ENCODE results near the gene CACNA1G. TPM values are rescaled to one million over a fixed set of nuclear protein-coding genes. Genes with fewer than 3 reads are reported as not detected.

The CACNA1G gene
- total RNA-seq, 4 donors from 2014 or later = 0.15 to 0.94 (median 0.16) TPM; not detected in 1

- no peak for TF ChIP-seq POLR2AphosphoS5 (IDR thresholded peaks at IDR 0.05)
- no peak for TF ChIP-seq POLR2A (IDR thresholded peaks at IDR 0.05)
- TF ChIP-seq CTCF (IDR thresholded peaks at IDR 0.05) = no peak
- no peak for TF ChIP-seq EP300 (IDR thresholded peaks at IDR 0.05)
- 74 to 86% methylated on average over 4 to 5 of the region's 15 CpGs for WGBS, 2 donors (ENCODE audit: low coverage in 1 of 2)
- ATAC-seq = no peak
- H3K27ac ChIP-seq = no peak overlapping the region
- peaks cover 11% of the 10 kb centered on the region for H3K27me3 ChIP-seq
- H3K36me3 ChIP-seq = no peaks in the 10 kb centered on the region
- peaks cover 0 to 29% (median 10%) of the 10 kb centered on the region in 3 donors for H3K4me1 ChIP-seq
- no peak overlapping the region for H3K4me3 ChIP-seq
- no peaks in the 10 kb centered on the region for H3K9me3 ChIP-seq
These were observed 81.7 kb downstream of the CACNA1G start for GRCh38 chr17:50642071-50642721.

GRCh38 chr17:50642722-50643656, 82.5 kb downstream of the CACNA1G start:
- peaks cover 0 to 29% (median 10%) of the 10 kb centered on the region in 3 donors for H3K4me1 ChIP-seq
- no peak overlapping the region for H3K4me3 ChIP-seq
- H3K27ac ChIP-seq = no peak overlapping the region
- 100% methylated on average over 1 of the region's 10 CpGs; no CpG with 5 or more reads in 1 of the 2 donors for WGBS, 2 donors (ENCODE audit: low coverage in 1 of 2)
- H3K36me3 ChIP-seq = no peaks in the 10 kb centered on the region
- peaks cover 3% of the 10 kb centered on the region for H3K27me3 ChIP-seq
- no peak for TF ChIP-seq POLR2A (IDR thresholded peaks at IDR 0.05)
- no peaks in the 10 kb centered on the region for H3K9me3 ChIP-seq
- ATAC-seq = no peak

DNA sequence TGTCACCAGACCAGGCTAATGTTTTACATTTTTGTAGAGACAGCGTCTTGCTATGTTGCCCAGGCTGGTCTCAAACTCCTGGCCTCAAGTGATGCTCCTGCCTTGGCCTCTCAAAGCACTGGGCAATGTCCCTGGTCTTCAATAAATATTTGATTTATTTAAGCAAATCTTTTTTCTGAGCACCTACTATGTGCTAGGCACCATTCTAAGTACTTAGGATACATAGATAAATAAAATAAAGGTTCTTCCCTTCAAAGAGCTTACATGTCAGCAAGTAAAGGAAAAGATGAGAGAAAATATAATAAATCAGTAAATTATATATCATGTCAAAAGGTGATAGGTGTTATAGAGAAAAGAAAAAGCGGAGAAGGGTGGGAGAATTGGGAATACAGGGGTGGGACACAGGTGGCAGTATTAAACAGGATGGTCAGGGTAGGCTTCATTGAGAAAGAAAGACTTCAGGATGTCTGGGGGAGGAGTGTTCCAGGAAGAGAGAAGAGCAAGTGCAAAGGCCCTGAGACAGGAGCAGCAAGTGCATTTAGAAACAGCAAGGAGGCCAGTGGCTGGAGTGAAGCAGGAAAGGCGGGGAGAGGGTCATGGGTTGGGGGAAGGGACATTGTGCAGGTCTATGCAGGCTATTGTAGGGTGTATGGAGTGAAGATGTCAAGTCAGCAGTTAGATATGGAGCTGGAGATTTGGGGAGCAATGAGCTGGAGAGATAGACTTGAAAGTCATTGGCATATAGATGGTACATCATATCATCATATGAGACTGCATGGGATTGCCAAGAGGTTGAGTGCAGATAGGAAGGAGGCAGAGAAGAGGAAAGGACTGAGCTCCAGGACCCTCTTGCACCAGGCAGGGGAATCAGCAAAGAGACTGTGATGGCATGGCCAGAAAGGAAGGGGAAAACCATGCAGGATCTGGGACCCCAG, 85.5 kb downstream of the CACNA1G start:
- H3K4me1 ChIP-seq = peaks cover 0 to under 1% (median 0%) of the 10 kb centered on the region in 3 donors
- 94 to 100% methylated on average over 2 to 3 of the region's 3 CpGs for WGBS, 2 donors (ENCODE audit: low coverage in 1 of 2)

DNA sequence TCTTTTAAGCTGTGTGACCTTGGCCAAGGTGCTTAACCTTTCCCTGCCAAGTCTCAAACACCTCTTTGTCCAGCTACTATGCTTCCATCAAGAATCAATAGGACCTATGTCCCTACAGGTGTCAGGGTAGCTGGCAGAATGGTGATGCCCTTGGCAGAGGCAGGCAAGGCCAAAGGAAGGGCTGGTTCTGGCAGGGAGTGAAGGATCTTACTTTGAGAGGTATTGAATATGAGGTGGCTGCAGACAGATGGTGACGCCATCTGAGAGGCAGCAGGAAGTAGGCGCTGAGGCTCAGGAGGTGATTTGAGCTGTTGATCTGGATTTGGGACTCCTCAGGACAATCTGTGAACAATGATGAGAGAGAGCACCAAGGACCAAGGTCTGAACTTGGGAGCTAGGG, 86.7 kb downstream of the CACNA1G start:
- 96% methylated on average over 2 of the region's 2 CpGs; no CpG with 5 or more reads in 1 of the 2 donors for WGBS, 2 donors (ENCODE audit: low coverage in 1 of 2)
- no peak overlapping the region for H3K4me3 ChIP-seq
- H3K27ac ChIP-seq = no peak overlapping the region
- TF ChIP-seq POLR2AphosphoS5 (IDR thresholded peaks at IDR 0.05) = no peak
- no peak for TF ChIP-seq POLR2A (IDR thresholded peaks at IDR 0.05)
- no peak for TF ChIP-seq EP300 (IDR thresholded peaks at IDR 0.05)
- TF ChIP-seq CTCF (IDR thresholded peaks at IDR 0.05) = no peak
- no peaks in the 10 kb centered on the region for H3K4me1 ChIP-seq
- no peaks in the 10 kb centered on the region for H3K27me3 ChIP-seq
- ATAC-seq = no peak
- no peaks in the 10 kb centered on the region for H3K36me3 ChIP-seq
- H3K9me3 ChIP-seq = no peaks in the 10 kb centered on the region

More for the DNA sequence above, 85.5 kb downstream of the CACNA1G start:
- H3K36me3 ChIP-seq = no peaks in the 10 kb centered on the region
- ATAC-seq = no peak
- H3K27me3 ChIP-seq = no peaks in the 10 kb centered on the region
- H3K9me3 ChIP-seq = no peaks in the 10 kb centered on the region
- no peak overlapping the region for H3K4me3 ChIP-seq
- H3K27ac ChIP-seq = no peak overlapping the region
- TF ChIP-seq POLR2AphosphoS5 (IDR thresholded peaks at IDR 0.05) (no peak), POLR2A (IDR thresholded peaks at IDR 0.05) (no peak), CTCF (IDR thresholded peaks at IDR 0.05) (no peak), EP300 (IDR thresholded peaks at IDR 0.05) (no peak)

All from gastroesophageal sphincter (tissue), 4 donors.